Measurements from ENCODE around the gene PAPLN.

The PAPLN gene

GRCh38 chr14:73255693-73256225 is 18.5 kb downstream of the PAPLN start:
- no peak for TF ChIP-seq CTCF (IDR thresholded peaks at IDR 0.05; ENCODE audit: low read depth, low read length)
- DNase-seq (ENCODE audit: extremely low read depth, low read depth) = no peak

- no peak for TF ChIP-seq CTCF (IDR thresholded peaks at IDR 0.05; ENCODE audit: low read depth, low read length)
- DNase-seq (ENCODE audit: extremely low read depth, low read depth) = no peak
Observed at GRCh38 chr14:73258076-73258475, 20.8 kb downstream of the PAPLN start.

- no peak for TF ChIP-seq CTCF (IDR thresholded peaks at IDR 0.05; ENCODE audit: low read depth, low read length)
- no peak for DNase-seq (ENCODE audit: extremely low read depth, low read depth)
Observed at GRCh38 chr14:73258845-73259611, 21.7 kb downstream of the PAPLN start.

GRCh38 chr14:73259837-73260236 is 22.5 kb downstream of the PAPLN start:
- TF ChIP-seq CTCF (IDR thresholded peaks at IDR 0.05; ENCODE audit: low read depth, low read length) = no peak

GRCh38 chr14:73260574-73260973 is 23.3 kb downstream of the PAPLN start:
- TF ChIP-seq CTCF (IDR thresholded peaks at IDR 0.05; ENCODE audit: low read depth, low read length) = no peak
- no peak for DNase-seq (ENCODE audit: extremely low read depth, low read depth)

More at GRCh38 chr14:73259837-73260236, 22.5 kb downstream of the PAPLN start:
- DNase-seq (ENCODE audit: extremely low read depth, low read depth) = no peak

- TF ChIP-seq CTCF (IDR thresholded peaks at IDR 0.05; ENCODE audit: low read depth, low read length) = no peak
- DNase-seq (ENCODE audit: extremely low read depth, low read depth) = no peak
Observed at GRCh38 chr14:73261075-73261474, 23.8 kb downstream of the PAPLN start.
